ENCODE measurements around the gene CNIH3.

Gene CNIH3

DNA sequence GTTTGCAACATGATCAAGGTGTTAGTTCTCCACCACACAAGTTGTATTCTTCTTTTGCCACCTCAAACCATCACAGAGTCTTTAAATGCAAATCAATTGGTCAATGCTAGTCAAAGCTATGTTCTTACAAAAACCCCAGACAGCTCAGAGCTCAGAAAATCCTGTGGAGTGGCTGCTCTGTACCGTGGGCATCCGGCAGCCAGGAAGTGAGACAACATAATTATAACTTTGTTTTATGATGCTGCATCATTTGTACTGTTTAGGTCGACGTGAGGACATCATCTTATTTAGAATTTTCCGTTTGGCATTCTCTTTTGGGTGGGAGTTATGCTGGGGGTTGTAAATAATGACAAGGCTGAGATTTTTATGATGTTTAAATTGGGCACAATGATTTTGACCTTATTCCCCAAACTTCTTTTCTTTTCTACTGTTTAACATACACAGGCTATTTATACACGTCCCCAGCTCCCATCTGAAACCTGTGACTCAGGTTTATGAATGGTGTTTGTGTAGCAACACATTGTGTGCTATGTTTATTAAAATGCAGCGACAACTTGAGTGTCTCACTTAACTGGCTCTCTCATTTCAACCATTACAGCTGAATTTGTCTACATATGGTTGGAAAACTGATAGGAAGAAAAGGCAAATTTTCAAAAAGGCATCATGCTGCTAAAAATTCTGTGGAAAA, 124.0 kb downstream of the CNIH3 start:
- no peak for FAIRE-seq
- no peak for DNase-seq (ENCODE audit: low spot score)

- no peak for FAIRE-seq
These were observed 124.6 kb downstream of the CNIH3 start for GRCh38 chr1:224740685-224741052.

DNA sequence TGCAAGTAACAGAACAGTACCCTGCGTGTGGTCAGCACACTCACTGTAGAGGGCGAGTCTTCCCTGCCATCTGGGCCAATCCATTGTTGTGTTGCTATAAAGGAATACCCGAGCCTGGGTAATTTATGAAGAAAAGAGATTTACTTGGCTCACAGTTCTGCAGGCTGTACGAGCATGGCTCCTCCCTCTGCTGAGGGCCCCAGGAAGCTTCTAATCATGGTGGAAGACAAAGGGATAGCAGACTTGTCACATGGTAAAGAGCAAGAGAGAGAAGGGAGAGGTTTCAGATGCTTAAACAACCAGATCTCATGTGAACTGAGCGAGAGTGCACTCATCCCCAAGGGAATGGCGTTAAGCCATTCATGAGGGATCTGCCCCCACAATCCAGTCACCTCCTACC, 126.2 kb downstream of the CNIH3 start:
- FAIRE-seq (no peak), DNase-seq (ENCODE audit: low spot score) (no peak)

More at GRCh38 chr1:224740685-224741052, 124.6 kb downstream of the CNIH3 start:
- no peak for DNase-seq (ENCODE audit: low spot score)

DNA sequence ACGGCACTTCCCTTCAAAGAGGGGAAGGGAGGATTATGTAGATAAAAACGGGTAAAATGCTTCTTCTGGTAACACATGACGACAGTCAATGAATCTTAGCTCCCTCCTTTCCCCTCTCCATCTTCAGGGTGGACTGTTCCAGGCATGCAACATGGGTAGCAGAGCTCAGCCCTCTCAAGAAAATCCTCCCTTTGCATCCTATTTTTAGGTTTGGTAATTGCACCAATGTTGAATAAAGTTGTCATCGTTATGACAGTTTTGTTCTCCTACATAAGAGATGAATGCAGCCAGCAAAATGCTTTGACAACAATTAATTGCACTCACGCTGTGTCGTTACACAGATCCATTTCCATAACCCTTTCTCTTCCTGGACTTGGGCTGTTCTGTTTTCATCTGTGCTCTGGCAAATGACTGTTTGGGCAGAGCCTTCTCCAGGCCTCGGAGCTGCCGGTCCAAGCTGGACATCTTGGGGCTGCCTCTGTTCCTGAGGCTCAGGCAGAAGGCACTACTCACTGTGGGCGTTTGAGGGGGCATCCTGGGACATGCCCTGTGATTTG, 127.6 kb downstream of the CNIH3 start:
- DNase-seq (ENCODE audit: low spot score) (no peak), FAIRE-seq (no peak)

- FAIRE-seq (no peak), DNase-seq (ENCODE audit: low spot score) (no peak)
These were observed 128.4 kb downstream of the CNIH3 start for GRCh38 chr1:224744521-224744920.

DNA sequence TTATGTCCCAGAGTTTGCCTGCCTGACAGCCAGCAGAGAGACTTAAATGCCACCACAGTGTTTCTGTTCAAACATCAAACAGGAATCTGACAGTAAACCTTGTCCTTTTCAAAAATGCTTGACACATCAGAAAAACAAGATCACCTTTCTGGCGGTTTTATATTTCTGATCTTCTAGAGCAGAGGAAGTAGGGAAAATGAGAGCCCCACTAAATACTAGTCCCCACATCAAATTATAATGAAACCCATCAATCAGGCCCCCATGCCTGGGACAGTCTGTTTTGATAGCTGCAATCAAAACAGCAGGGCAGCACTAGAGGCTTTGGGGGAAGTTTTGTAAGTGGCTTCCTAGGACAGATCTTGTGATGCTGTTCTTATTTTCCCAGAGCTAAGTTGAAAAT, 129.3 kb downstream of the CNIH3 start:
- FAIRE-seq: no peak
- DNase-seq (ENCODE audit: low spot score): no peak

GRCh38 chr1:224745924-224746323, 129.8 kb downstream of the CNIH3 start:
- DNase-seq (ENCODE audit: low spot score) (no peak), FAIRE-seq (no peak)

- FAIRE-seq: no peak
- no peak for DNase-seq (ENCODE audit: low spot score)
These were observed 131.5 kb downstream of the CNIH3 start for GRCh38 chr1:224747578-224747977.

DNA sequence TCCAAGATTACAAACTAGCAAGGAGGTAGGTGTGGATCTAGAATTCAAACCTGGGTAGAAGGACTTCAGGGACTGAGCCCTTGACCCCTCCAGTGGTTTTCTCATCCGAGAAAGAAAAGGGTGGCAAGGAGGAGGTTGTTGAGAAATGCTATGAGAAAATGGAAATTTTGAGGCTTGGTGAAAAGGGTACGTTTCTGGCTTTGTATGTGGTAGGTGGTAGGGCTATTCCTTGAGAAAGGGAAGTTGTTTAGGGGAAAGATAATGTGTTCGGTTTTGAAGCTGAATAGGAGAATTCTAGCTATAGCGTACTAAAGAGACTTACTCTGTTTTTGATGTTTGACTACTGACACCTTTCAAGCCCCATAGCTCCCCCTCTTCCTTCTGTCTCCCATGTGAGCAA, 133.8 kb downstream of the CNIH3 start:
- DNase-seq (ENCODE audit: low spot score): no peak
- no peak for FAIRE-seq

DNA sequence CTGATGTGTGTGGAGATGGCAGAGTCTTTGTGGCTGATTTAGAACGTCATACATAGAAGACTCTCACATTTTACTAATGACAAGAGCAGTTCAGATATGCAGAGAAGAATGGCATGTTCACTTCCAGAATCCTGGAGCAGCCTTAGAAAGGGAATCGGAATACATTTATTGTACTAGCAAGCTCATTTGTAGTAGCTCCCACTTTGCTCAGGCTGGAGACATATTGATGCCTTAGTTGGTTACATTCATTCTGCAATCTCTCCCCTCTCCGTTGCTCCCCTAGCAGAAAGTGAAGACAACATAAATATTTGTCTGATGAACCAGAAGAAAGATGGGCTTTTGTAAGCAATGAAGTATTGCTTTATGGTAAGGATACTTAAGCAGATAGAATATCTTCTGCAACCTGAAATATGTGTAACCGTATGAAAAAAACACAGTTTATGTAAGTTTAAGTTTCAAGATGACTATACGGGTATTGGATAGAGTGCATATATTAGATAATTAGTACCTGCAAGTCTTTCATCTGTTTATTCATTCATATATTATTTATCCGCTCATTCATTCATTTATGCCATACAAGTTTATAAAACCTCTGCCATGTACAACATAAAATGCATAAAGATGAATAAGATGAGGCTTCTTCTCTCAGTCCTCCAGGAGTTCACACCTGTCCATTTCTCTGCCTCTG, 135.7 kb downstream of the CNIH3 start:
- DNase-seq (ENCODE audit: low spot score) (no peak), FAIRE-seq (no peak)

DNA sequence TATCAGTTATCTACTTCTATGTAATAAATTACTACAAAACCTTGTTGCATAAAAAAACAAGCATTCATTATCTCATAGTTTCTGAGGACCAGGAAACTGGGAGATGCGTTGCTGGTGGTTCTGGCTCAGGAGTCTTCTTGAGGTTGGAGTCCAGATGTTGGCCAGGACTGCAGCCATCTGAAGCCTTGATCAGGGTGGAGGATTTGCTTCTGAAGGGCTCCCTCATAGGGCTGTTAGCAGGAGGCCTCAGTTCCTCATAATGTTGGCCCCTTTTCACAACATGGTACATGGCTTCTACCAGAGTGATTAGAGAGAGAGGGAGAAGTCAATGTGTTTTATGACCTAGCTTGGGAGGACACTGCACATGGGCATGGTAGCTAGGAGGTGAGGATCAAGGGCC, 137.4 kb downstream of the CNIH3 start:
- FAIRE-seq (no peak), DNase-seq (ENCODE audit: low spot score) (no peak)

DNA sequence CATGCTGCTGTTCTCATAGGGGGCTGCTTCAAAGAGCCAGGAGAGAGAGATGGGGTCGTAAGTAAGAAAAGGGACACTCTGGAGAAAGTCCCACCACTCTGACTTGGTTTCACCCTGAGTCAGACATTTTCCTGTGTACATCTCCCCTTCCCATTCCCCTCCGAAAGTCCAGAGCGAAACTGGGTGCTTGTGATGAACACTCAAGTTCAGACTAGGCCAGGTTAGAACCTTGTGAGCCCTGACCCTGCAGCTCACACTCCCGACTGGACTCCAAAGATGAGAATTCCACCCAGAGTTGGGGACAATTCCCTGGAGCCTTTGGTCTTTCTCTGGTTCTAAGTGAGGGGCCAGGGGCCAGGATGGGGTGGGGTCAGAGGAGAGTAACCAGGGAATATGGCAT, 139.5 kb downstream of the CNIH3 start:
- DNase-seq (ENCODE audit: low spot score) (no peak), FAIRE-seq (no peak)

GRCh38 chr1:224757508-224757907, 141.4 kb downstream of the CNIH3 start:
- DNase-seq (ENCODE audit: low spot score): no peak
- FAIRE-seq: no peak

- DNase-seq (ENCODE audit: low spot score): no peak
- no peak for FAIRE-seq
These were observed 143.0 kb downstream of the CNIH3 start for GRCh38 chr1:224759135-224759534.

- FAIRE-seq (no peak), DNase-seq (ENCODE audit: low spot score) (no peak)
These were observed 143.6 kb downstream of the CNIH3 start for GRCh38 chr1:224759681-224760091.

- FAIRE-seq: no peak
These were observed 144.0 kb downstream of the CNIH3 start for GRCh38 chr1:224760163-224760562.

DNA sequence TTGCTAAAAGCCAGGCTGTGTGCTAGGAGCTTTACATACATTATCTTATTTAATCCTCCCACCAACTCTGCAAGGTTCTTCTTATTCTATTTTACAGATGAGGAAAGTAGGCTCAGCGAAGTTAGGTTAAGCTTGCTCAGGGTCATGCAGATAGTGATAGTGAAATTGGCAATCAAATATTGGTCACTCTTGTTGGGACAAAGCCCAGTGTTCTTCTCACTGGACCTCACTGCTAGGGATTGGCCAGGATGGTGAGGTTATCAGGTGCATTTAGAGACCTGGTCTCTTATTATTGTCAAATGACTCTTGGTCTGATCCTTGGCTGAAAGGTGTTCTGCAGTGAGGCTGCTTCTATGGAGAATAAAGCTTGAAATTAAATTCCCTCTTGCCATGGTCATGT, 145.1 kb downstream of the CNIH3 start:
- FAIRE-seq (no peak), DNase-seq (ENCODE audit: low spot score) (no peak)

More at GRCh38 chr1:224760163-224760562, 144.0 kb downstream of the CNIH3 start:
- no peak for DNase-seq (ENCODE audit: low spot score)

- DNase-seq (ENCODE audit: low spot score) (no peak), FAIRE-seq (no peak)
These were observed 145.9 kb downstream of the CNIH3 start for GRCh38 chr1:224762046-224762445.

- no peak for FAIRE-seq
- no peak for DNase-seq (ENCODE audit: low spot score)
These were observed 146.6 kb downstream of the CNIH3 start for GRCh38 chr1:224762701-224763100.

- DNase-seq (ENCODE audit: low spot score) (no peak), FAIRE-seq (no peak)
These were observed 147.1 kb downstream of the CNIH3 start for GRCh38 chr1:224763126-224763775.

DNA sequence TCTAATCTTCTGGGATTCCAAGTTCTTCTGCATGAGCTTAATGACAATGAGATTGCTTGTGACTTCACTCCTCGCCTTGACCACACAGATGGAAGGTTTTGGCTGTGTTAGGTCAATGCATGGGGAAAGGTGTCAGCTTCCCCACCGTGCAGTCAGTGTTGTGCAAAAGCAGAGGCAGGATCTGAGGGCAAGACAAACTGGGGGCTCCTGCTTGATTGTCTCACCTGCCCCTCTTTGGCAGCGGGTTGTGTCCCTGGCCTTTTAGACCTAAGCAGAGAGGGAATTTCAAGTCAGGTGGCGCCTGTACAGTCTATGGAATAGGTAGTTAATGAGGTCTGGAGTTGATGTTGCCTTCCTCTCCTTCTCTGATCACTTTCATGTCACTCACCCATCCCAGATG, 150.1 kb downstream of the CNIH3 start:
- FAIRE-seq: no peak
- no peak for DNase-seq (ENCODE audit: low spot score)

GRCh38 chr1:224767031-224767430, 150.9 kb downstream of the CNIH3 start:
- no peak for FAIRE-seq
- no peak for DNase-seq (ENCODE audit: low spot score)

Measured in RCC 7860 (cell line).